ENCODE measurements around the gene TRABD2B. TPM values are rescaled to one million over a fixed set of nuclear protein-coding genes. Genes with fewer than 3 reads are reported as not detected.

Gene TRABD2B
- total and polyA plus RNA-seq, 2 experiments from 2014 or later: 1.6 to 2.0 TPM

GRCh38 chr1:48003741-48004531 lies 6.8 kb upstream of the TRABD2B start:
- DNase-seq (ENCODE audit: low spot score): no peak
- no peak overlapping the region for H3K27ac Mint-ChIP-seq

More at GRCh38 chr1:48003741-48004531, 6.8 kb upstream of the TRABD2B start:
- Mint-ChIP-seq H3K4me3 (no peak overlapping the region), H3K27me3 (ENCODE audit: insufficient read depth, low read depth, poor library complexity) (peaks cover 8% of the 10 kb centered on the region), H3K9me3 (no peaks in the 10 kb centered on the region), H3K36me3 (ENCODE audit: low read depth) (no peaks in the 10 kb centered on the region), H3K4me1 (peaks cover 21% of the 10 kb centered on the region)
- ATAC-seq: peak; percentile 17
- no peak overlapping the region for H2AFZ ChIP-seq
- no peaks in the 10 kb centered on the region; the same call in 1 of the 2 replicates for H3K36me3 ChIP-seq (ENCODE audit: insufficient read depth)
- no peaks in the 10 kb centered on the region for H4K20me1 ChIP-seq (replicated peaks; ENCODE audit: insufficient read depth)
- no peak overlapping the region for H3K27ac ChIP-seq (ENCODE audit: low read depth)
- H3K79me2 ChIP-seq (replicated peaks; ENCODE audit: insufficient read depth): no peaks in the 10 kb centered on the region
- peaks cover 18% of the 10 kb centered on the region for H3K9me2 ChIP-seq (ENCODE audit: insufficient read depth)
- peak overlapping the region; percentile 48; the same call in 1 of the 2 replicates for H3K4me2 ChIP-seq
- no peak overlapping the region for H3K4me3 ChIP-seq
- no peaks in the 10 kb centered on the region for H3F3A ChIP-seq (replicated peaks; ENCODE audit: low read depth)
- H3K27me3 ChIP-seq (ENCODE audit: insufficient read depth): peaks cover 8% of the 10 kb centered on the region
- TF ChIP-seq REST (IDR thresholded peaks at IDR 0.05; ENCODE audit: unreplicated experiment) (no peak), CTCF (conservative IDR thresholded peaks at IDR 0.05; ENCODE audit: low read depth in 2 of 2) (no peak), STAT1 (IDR thresholded peaks at IDR 0.05; ENCODE audit: unreplicated experiment) (no peak), CREB1 (CRISPR knock-in tag; IDR thresholded peaks at IDR 0.05; ENCODE audit: low read depth) (no peak), EZH2phosphoT487 (IDR thresholded peaks at IDR 0.05; ENCODE audit: unreplicated experiment) (no peak), ETS1 (IDR thresholded peaks at IDR 0.05) (no peak), NANOG (IDR thresholded peaks at IDR 0.05; ENCODE audit: borderline replicate concordance) (no peak), JUNB (IDR thresholded peaks at IDR 0.05; ENCODE audit: unreplicated experiment) (no peak), POLR2AphosphoS5 (IDR thresholded peaks at IDR 0.05; ENCODE audit: low read depth) (no peak), ZNF114 (CRISPR knock-in tag; IDR thresholded peaks at IDR 0.05) (no peak), EZH2 (IDR thresholded peaks at IDR 0.05; ENCODE audit: low read depth, unreplicated experiment) (no peak), ZNF331 (CRISPR knock-in tag; IDR thresholded peaks at IDR 0.05; ENCODE audit: low read depth) (no peak), ZNF462 (CRISPR knock-in tag; IDR thresholded peaks at IDR 0.05) (no peak)
- H3K4me1 ChIP-seq (ENCODE audit: insufficient read depth): peaks cover 23% of the 10 kb centered on the region
